ENCODE results near the gene POLR3F. TPM values are rescaled to one million over a fixed set of nuclear protein-coding genes. Genes with fewer than 3 reads are reported as not detected.
"Not testable (repeated sequence)": the region's sequence is repeated elsewhere in the genome, so short reads cannot be mapped to it uniquely, and the experiment has no call there.

The POLR3F gene, protein sequence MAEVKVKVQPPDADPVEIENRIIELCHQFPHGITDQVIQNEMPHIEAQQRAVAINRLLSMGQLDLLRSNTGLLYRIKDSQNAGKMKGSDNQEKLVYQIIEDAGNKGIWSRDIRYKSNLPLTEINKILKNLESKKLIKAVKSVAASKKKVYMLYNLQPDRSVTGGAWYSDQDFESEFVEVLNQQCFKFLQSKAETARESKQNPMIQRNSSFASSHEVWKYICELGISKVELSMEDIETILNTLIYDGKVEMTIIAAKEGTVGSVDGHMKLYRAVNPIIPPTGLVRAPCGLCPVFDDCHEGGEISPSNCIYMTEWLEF
- 9.7 TPM for total RNA-seq

DNA sequence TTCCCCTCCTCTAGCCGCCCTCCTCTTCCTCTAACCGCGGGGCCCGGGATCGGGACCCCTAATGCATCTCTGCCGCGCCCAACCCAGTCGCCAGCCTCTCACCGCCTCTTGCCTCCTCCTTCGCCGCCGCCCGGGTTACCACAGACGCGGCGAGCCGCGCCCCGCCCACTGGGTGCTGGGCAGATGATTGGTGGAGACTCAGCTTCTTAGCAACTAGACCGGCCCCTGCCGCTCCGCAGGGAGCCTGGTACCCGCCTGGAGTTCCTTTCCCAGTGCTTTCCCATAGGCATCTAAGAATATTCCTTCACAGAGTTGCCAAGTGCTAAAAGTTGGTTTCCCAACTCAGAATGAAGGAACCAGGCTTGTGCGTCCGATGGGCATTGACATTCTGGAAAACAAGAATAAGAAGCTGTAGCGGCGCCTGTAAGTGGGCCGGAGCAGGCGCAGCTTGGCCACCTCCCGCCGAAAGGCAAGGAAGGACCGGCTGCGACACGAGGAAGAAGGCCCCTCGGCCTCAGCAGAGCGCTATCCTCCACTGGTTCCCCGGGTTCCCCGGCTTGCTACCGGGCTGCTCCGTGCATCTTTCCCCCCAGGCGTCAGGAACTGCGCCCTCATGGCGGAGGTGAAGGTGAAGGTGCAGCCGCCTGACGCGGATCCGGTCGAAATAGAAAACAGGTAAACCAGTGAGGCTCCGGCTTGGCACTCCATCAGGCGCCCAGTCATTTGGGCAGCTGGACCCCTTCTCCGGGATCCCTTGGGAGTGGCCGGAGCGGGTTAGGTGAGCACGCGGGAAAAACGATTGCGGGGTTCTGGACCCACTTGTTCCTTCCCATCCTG is at the start of gene POLR3F, which contains the start of gene DZANK1:
TSS of gene POLR3F (plus strand) at position 497 of the 837 bp plus-strand sequence. CDS start at position 614, 117 bp downstream.
TSS of gene DZANK1 (minus strand) at position 137 of the 837 bp plus-strand sequence. CDS start 1,672 bp downstream, outside the sequence.
- DNase-seq (ENCODE audit: low spot score), result peak; percentile 95

DNA sequence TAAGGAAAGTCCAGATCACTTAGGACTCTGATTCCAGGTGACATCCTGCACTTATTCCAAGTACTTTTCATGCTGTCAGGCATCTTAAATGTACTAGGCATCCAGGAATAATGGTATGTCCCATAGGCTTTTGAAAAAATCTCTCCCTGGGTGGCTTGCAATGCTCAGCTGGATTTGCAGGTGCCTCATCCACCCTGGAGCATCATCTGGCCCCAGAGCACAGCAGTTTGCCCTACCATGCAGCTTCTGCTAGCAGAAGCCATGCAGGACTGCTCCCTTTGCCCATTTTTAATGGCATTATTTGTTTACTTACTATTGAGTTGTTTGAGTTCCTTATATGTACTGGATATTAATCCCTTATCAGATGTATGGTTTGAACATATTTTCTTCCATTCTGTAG is 45.6 kb upstream of the POLR3F start:
- DNase-seq (ENCODE audit: low spot score), result no peak

DNA sequence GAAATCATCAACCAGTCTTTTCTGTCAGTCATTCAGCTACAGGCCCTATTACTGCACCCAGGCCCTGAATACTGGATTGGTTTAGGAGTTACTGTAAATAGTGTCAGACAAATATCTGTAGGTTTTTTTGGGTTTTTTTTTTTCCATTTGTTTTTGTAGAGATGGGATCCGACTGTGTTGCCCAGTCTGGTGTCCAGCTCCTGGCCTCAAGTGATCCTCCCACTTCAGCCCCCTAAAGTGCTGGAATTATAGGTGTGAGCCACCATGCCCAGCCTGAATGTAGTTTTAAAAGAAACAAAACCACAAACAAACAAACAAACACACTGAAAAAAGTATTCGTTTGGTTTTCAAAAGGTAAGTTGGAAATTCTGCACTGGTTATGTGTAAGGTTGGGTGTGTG is 40.0 kb upstream of the POLR3F start:
- DNase-seq (ENCODE audit: low spot score), result no peak

DNA sequence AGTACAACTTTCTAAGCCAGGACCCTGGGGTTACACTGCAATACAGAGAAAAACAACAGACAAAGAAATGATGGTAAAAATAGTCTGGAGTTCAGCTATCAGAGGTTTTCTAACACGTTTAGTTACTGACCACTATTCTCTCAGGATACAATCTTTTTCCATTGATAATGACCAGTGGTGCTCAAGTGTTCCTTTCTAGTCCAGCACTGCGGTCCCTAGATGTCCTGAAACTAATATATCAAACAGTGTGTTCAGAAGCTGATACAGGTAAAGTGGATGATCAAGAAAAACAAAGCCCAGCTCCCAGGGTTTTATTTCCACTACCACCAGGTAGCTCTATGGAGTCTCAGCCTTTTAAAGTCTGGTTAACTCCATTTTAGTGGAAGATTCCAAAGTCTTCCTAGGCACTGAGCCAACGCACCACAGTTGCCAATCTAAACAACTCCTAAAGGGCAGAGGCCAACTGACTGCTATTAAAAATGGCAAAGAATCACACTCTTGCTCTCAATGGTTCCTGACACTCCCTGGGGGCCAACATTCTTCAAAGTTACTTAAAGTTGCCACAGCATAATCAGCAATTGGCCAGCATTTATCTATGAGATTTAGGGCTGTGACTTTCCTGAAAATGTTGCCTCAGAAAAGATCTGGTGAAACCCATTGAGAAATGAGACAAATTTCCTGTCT is 38.6 kb upstream of the POLR3F start:
- no peak for DNase-seq (ENCODE audit: low spot score)

DNA sequence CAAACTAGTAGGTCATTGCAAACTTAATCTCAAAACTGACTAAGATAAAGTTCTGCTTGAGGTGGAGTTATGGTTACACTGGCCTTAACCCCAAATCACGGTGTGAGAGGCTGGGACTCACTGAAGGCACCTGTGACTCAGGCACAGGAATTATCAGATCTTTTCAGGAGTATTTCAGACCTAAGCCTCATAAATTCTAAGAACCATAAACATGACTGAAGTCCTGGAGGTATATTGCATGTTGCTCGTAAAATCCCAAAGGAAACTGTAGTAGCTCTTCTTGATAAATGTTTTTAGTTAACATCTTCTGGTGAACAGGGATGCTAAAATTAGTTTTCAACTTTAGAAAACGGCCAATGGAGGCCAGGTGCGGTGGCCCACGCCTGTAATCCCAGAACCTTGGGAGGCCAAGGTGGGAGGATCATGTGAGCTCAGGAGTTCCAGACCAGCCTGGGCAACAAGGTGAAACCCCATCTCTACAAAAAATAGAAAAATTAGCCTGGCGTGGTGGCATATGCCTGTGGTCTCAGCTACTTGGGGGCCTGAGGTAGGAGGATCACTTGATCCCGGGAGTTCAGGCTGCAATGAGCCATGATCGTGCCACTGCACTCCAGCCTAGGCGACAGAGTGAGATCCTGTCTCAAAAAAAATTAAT is 36.9 kb upstream of the POLR3F start:
- no peak for DNase-seq (ENCODE audit: low spot score)

DNA sequence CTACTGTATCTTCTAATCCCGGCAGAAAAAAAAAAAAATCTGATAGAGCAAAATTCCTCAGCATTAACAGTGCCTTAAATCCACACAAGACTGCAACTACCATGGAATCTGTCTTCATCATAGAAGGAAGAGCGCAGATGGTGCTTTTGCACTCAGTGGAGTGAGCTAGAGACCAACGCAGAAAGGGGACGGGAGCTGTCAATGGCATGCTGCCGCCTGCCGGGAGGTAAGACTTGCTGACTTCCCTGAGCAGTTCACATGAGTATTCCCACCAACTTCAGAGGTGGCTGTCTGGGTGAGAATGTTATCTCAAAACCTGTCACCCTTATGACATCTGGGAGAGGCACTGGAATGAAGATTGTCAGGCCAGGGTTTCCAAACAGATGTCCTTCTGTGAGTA is 36.0 kb upstream of the POLR3F start:
- DNase-seq (ENCODE audit: low spot score), result no peak

DNA sequence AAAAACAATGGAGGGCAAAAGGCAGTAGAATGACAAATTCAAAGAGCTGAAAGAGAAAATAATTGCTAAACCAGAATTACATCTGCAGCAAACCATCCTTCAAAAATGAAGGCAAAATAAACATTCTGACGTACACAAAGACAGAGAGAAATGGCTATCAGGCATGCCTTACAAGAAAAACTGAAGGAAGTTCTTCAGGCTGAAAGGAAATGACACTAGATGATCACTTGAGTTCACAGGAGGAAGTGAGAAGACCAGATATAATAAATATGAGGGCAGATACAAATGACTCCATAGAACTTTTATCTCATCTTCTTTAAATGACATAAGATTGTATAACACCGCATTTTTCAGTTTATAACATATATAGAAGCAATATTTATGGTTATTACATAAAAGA is 30.3 kb upstream of the POLR3F start:
- DNase-seq (ENCODE audit: low spot score), result no peak

DNA sequence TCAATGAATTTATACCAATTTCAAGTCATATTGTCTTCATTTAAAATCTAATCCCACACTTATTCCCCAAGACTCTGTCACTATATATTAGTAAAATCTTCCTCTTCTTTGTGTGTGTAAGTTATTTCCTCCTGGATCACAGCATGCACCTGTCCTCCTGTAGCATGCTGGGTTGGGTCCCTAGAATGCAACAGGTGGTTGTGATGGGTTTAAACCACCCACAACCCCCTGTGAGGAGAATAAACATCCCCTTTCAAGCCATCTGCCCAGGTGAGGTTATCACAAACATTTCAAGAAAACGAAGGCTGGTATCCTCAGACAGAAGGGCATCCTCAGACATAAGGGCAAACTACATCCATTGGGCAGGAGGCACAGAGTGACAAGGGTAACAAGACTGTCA is 26.8 kb upstream of the POLR3F start:
- no peak for DNase-seq (ENCODE audit: low spot score)

DNA sequence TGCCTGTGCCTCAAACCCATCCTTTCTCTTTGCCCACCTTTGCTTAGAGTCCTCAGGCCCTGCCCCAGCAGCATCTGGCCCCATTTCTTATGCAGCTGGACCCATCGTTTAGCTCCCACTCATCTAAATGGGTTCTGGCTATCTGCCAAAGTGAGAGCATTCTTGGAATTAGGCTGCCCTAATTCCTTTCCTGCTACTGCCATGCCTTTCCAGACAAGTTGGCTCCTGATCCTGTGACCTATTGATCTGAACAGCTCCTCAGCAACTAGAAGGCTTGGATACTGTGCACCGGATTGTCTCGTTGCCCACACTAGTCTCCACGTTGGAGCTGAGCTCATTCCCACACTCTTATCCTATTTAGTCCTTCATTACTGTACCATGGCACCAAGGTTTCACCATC is 23.3 kb upstream of the POLR3F start:
- no peak for DNase-seq (ENCODE audit: low spot score)

DNA sequence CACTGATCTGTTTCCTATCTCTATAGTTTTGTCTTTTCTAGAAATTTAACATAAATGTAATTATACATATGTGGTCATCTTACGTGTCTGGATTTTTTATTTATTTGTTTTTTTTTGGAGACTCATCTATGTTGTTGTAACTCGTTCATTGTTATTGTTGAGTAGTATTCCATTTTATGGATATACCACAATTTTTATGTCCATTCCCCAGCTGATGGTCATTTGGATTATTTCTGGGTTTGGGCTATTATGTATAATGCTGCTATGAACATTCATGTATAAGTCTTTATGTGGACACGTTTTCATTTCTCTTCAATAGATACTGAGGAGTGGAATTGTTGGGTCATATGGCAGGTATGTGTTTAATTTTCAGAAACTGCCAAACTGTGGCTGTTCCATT is 10.6 kb upstream of the POLR3F start:
- no peak for DNase-seq (ENCODE audit: low spot score)

DNA sequence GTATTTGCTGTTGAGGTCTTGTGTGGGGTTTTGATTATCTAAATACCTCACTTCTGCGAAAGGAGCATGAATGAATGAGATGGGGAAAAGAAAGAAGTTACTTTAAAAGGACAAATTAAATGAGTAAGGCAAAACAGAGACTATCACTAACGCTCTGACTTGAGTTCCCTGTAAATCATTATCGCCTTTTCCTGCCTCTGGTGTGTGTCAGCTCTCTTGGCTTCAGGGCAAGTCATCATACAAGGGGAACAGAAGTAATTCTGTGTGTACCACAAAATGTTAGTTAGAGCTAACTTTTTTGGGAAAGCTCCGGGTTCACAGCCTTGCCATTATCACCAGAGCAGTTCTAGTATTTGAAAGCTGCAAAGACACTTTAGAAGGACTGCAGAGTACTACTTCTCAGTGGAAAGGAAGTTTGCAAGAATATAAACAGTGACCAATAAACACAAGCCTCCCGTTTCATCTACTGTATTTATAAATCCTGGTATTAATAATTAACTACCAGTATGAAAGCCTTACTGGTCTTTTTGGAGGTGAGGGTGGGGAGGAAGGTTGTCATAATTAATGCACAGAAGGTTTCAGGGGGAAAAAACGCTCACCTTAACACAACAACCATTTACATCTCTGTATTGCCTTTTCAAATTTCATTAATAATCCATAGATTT is 1.5 kb upstream of the POLR3F start:
- no peak for DNase-seq (ENCODE audit: low spot score)

DNA sequence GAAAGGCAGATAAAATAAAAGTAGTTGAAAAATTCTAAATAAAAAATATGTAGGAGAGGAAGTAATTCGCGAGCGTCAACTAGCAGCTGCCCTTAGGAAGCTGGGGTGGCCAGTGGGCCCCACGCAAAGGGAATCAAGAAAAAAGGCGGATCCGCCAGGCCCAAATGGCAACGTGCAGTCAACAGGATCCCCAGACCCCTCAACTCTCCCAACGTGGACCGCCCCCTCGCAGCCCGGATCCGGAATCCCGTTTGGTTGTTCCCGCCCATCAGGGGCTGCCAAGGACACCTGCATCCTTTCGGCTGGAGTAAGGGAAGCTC is 656 bp upstream of the POLR3F start:
- DNase-seq (ENCODE audit: low spot score), result no peak

DNA sequence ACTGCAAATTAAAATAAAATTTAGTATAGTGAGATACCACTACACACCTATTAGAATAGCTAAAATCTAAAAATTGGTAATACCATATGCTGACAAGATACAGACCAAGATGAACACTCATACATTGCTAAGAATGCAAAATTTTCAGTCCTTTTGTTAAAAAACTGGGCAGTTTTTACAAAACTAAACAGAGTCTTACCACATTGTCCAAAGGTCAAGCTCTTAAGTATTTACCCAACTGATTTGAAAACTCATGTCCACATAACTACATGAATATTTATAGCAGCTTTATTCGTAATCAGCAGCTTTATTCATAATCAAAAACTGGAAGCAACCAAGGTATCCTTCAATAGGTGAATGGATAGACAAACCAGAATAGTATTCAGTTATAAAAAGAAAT is 10.0 kb downstream of the POLR3F start:
- no peak for DNase-seq (ENCODE audit: low spot score)

DNA sequence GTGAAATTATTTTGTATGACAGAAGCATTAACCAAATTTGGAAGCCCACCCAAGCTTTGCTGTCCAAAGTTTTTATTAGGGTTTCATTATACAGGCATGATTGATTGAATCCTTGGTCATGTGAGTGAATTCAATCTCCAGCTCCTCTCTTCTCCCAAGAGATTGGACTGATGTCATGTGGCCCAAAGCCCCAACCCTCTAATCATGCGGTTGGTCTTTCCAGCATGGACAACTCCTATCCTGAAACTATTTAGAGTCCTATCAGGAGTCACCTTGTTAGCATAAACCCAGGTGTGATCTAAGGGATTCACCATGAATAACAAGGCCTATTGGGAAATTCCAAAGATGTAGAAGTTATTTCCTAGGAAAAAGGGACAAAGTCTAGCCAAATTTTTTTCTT is 10.6 kb downstream of the POLR3F start:
- no peak for DNase-seq (ENCODE audit: low spot score)

DNA sequence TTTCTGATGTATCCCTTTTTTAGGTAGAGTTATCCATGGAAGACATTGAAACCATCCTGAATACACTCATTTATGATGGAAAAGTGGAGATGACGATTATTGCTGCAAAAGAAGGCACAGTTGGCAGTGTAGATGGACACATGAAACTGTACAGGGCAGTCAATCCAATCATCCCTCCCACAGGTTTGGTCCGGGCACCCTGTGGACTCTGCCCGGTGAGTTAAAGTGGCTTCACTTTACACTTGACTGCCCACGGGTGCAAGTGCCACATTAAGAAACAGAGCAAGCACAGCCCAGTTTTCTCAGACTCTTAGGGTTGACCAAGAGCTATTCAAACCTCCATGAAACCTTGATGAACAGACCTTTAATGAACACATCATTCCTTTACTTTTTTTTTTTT is 14.4 kb downstream of the POLR3F start:
- no peak for DNase-seq (ENCODE audit: low spot score)

DNA sequence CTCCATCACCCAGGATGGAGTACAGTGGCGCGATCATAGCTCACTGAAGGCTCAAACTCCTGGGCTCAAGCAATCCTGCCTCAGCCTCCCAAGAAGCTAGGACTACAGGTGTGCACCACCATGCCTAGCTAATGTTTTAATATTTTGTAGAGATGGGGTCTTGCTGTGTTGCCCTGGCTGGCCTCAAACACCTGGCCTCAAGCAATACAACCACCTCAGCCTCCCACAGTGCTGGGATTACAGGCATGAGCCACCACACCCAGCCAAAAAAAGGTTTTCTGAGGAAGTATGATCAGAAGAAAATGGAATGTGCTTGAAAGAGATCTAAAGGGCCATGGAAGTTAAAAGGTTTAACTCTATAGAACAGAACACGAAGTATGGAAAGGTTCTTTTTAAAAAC is 21.1 kb downstream of the POLR3F start:
- no peak for DNase-seq (ENCODE audit: low spot score)

DNA sequence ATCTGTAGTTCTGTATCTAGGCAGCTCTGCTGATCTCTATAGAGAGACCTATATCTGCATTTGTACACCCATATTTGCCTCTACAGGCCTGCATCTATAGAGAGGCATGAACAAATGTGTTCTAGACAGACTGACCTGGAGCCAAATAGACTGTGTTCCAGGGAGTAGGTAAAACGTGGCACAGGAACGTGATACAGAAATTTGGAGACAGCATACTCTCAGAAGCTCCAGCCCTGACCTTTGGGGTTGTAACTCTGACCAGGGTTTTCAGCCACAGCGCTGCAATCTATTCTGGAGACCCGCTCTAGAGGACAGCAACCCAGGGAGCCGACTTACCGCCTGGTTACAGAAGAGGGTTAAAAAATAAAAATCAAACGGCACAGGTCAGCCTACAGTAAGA is 28.9 kb downstream of the POLR3F start:
- DNase-seq (ENCODE audit: low spot score), result no peak

DNA sequence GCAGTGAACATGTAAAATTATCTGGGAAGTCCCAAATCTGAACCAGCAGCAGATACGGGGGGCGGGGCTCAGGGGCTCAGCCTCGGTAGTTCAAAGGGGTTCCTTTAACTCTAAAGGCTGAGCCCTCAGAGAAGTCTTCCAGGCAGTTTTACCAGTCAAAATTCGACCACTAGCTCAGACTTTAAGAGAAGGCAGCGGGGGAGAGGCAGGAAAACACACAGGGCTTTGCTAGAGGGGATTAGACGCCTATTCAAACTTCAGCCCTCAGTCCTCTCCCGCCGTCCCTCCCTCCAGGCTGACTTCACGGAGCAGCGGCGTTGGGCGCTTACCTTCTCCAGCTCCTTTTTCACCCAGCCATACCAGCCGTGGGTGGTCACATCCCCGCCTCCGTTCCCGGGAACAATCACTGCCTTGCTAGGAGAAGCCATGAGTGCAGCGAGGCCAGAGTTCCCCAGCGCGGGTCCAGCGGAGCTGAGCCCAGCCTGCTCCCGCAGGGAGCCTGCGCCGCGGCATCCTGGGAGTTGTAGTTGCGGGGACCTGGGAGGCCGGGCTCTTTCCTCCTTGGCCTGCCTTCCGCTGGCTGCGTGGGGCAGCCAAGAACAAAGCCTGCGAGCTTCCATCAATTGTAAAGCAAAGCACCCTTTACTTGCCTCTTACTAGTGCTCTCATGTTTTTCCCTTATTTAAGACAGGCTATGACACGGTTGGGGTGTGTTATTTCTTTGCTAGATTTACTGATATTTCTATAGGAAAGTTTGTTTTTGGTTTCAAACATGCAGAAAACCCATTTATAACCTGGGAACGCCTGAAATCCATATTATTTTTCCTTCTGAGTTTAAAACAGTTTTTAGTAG is 29.8 kb downstream of the POLR3F start, which contains the start of gene RBBP9:
TSS of gene RBBP9 (minus strand) at position 486 of the 853 bp plus-strand sequence. CDS start at position 428, 58 bp downstream.
- DNase-seq (ENCODE audit: low spot score), result peak; percentile 86

DNA sequence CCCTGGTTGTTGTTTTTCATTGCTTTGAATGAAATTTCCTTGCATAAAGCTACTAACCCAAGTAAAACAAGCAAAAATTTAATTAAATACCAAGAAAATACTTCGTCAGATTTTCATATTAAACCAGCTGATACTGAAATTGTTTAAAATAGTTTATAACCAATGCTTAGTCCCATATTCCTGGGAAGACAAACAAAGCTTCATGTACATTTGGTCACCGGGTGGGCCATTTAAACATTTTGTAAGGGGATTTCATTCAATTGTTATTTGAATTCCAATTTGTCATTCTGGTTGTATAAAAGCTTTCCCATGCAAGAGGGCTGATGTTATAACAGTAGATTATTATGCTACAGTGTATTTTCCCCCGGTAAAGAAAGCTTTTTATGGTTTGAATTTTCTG is 30.4 kb downstream of the POLR3F start:
- DNase-seq (ENCODE audit: low spot score), result no peak

DNA sequence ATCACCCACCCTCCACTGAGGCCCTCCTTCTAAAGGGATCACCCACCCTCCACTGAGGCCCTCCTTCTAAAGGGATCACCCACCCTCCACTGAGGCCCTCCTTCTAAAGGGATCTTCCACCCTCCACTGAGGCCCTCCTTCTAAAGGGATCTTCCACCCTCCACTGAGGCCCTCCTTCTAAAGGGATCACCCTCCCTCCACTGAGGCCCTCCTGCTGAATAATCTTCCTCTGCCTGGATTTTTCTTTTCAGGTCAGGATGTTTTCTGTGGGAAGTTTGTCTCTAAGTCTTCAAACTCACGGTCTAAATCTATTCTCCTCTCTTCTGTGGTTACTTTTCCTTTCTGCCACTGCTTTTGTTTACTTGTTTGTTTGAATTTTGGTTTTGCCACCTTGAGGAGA is 34.5 kb downstream of the POLR3F start:
- DNase-seq (ENCODE audit: low spot score), result not testable (repeated sequence)
